NCI-H2029 (cell line): ENCODE data around the gene TENT4B.
"Not testable (repeated sequence)": the region's sequence is repeated elsewhere in the genome, so short reads cannot be mapped to it uniquely, and the experiment has no call there.

Source experiments
- DNase-seq: peaks from one replicate; lab custom pipeline; 2025; lab: John Stamatoyannopoulos, UW

Gene TENT4B

DNA sequence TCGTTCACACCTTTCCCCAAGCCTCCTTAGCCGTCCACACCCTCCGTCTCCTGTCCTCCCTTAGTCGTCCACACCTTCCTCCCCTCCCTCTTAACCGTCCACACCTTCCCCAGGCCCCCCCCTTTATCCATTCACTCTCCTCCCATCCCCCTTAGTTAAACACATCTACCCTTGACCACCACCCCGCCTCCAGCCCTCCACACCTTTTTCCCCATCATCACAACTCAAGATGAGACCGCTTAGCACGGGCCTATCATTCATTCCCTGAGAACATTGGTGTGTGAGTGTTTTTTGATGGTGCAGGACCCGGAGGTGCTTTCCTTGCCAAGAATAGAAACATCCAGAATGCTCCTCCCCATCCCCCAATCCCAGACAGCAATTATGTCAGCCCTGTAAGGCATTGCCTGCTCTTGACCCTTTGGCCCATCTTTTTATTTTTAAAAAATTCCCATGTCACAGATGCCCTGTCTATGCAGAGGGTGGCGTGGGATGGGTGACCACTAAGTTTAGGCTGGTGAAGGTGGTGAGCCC lies 1.4 kb downstream of the TENT4B start:
- DNase-seq, result no peak

DNA sequence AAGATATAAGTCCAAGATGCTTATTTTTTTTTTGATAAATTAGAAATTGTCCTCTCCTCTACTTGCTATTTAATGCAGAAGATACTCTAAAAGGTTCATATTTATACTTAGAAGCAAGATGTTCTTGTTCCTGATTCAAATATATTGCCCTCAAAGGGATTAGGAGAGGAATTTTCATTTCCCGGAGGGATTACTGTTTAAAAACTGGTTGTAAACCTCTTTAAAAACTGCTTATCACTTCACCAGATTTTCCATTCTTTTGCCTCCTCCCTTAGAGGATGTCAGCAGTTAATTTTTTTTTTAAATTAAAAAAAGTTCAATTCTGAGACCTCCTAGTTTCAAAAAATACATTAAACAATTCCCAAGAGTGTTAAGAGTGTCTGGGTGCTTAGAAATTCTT lies 2.8 kb downstream of the TENT4B start:
- DNase-seq, result no peak

- DNase-seq, result no peak
Measured at GRCh38 chr16:50156590-50156989, 3.5 kb downstream of the TENT4B start.

- no peak for DNase-seq
Measured at GRCh38 chr16:50160495-50161164, 7.5 kb downstream of the TENT4B start.

GRCh38 chr16:50161950-50162349 lies 8.8 kb downstream of the TENT4B start:
- no peak for DNase-seq

DNA sequence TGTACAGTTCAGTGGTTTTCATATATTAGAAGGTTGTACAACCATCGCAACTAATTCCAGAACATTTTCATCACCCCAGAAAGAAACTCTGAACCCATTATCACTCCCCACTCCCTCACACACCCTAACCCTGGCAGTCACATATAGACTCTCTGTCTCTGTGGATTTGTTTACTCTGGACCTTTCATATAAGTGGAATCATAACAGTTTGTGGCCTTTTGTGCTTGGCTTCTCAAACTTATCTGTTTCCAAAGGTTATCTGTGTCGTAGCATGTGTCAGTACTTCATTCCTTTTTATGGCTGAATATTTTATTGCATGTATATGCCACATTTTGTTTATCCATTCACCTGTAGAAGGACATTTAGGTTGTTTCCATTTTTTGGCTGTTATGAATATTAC lies 12.4 kb downstream of the TENT4B start:
- DNase-seq, result no peak

GRCh38 chr16:50166511-50167500 lies 13.7 kb downstream of the TENT4B start:
- DNase-seq, result no peak

- DNase-seq, result no peak
Measured at GRCh38 chr16:50167556-50167955, 14.4 kb downstream of the TENT4B start.

DNA sequence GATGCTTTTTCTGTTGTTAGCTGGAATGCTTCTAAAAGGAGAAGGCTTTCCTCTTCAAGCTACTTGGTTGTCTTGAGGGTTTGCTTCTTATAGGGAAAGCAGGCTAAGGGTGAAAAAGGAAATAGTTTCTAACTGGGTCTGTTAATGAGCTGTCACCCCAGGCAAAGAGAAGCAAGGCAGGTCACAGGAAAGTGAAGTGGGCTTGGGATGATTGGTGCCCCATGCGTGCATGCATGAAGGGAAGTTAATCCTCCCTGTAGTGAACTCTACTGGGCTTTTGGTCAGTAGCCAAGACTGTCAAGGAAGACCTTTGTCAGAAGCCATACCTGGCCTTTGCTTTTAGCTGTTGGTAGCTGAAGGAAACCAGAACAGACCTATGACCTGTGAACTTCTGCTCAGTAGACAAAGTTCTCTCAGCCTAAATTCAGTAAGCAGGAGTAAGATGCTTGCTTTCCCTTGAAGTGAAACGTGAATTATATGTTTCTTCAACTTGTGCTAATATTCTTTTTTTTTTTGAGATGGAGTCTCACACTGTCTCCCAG lies 16.5 kb downstream of the TENT4B start:
- no peak for DNase-seq

DNA sequence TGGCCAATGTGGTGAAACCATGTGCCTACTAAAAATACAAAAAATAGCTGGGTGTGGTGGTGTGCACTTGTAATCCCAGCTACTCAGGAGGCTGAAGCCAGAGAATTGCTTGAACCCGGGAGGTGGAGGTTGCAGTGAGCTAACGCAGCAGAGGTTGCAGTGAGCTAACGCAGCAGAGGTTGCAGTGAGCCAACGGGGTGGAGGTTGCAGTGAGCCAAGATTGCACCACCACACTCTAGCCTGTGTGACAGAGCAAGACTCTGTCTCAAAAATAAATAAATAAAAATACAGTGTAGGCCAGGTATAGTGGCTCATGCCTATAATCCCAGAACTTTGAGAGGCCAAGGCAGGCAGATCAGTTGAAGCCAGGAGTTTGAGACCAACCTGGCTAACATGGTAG lies 18.7 kb downstream of the TENT4B start:
- DNase-seq, result not testable (repeated sequence)

- DNase-seq, result no peak
Measured at GRCh38 chr16:50172195-50172922, 19.3 kb downstream of the TENT4B start.

DNA sequence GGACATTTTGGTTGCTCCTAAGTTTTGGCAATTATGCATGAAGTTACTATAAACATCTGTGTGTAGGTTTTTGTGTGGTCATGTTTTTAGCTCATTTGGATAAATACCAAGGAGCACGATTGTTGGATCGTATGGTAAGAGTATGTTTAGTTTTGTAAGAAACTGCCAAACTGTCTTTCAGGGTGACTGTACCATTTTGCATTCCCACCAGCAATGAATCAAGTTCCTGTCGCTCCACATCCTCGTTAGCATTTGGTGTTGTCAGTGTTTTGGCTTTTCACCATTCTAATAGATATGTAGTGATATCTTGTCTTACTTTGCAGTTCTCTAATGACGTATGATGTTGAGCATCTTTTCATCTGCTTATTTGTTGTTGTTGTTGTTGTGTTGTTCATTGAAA lies 20.2 kb downstream of the TENT4B start:
- DNase-seq, result no peak

- DNase-seq, result no peak
Measured at GRCh38 chr16:50178491-50178941, 25.4 kb downstream of the TENT4B start.

DNA sequence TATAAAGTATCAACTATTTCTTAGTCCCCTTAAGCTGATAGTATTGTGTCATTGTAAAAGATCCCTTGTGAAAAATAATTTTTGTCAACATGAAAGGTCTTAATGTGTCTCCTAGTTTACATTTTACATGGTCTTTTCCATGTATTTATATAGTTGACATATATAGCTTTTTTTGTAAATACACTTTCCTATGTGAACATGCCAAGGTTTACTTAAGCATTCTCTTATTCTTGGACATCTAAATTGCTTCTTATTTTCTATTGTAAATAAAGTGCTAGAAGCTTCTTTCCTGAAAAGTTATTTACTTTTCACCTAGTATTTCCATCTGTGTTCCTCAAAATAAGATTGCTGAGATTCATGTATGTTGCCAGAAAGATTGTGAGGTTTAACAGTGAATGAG lies 29.3 kb downstream of the TENT4B start:
- no peak for DNase-seq

DNA sequence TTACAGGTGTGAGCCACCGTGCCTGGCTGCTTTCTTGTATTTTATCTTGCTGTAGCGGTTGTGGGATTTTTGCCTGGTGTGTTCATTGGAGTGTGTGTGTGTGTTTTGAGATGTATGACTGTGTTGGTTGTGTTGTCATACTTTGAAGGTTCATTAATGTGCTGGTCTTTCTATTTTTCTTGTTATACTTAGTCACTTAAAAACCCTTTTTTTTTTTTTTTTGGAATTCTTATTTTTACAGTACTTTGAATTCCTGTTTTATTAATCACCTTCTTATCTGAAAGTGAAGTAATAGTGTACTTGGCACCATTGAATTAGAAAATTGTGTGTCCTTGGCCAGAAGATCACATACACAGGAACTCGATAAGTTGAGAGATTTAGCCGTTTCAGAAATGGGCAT lies 30.2 kb downstream of the TENT4B start:
- no peak for DNase-seq

DNA sequence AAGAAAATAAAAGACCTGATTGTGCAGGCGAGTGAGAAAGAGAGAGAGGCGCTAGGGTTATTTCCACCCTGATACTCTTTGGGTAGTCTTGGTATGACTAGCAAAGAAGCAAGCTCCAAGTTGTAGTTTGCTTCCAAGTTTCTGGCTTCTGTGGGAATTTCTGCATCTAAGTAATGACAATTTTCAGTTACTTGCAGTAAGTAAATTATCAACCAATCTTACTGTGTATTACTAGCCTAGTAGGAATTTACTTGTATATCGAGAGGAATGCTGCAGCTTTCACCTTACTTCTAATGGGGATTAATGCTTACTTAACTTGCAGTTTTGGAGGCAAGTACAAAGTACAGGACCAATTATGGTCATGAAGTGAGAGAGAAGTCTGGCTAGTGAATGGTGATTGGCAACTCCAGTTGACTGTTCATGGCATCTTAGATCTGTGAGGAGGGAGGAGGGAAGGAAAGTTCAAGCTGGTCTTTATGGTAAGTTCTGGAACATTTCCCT lies 31.9 kb downstream of the TENT4B start:
- DNase-seq, result no peak

DNA sequence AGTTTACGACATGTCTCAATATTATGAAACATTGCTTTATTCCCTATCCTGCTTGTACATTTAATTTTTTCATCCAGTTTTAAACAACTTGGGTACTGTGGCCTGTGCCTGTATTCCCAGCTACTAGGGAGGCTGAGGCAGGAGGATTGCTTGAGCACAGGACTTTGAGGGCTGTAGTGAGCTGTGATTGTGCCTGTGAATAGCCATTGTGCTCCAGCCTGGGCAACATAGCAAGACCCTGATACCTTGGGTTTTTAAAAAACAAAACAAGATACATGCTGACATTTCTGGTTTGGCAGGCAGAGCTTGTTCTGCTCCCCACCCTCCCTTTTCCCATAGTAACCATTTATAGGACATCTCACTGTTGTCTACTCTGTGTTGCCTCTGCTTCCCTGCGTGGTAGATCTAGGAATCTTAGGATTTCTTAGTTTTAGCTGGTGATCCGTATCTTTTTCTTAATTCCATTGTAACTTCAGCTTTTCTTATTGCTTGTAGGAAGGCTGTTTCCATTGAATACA lies 35.6 kb downstream of the TENT4B start:
- no peak for DNase-seq

GRCh38 chr16:50190292-50190691 lies 37.2 kb downstream of the TENT4B start:
- DNase-seq, result no peak

GRCh38 chr16:50192386-50193050 lies 39.4 kb downstream of the TENT4B start:
- DNase-seq, result no peak

DNA sequence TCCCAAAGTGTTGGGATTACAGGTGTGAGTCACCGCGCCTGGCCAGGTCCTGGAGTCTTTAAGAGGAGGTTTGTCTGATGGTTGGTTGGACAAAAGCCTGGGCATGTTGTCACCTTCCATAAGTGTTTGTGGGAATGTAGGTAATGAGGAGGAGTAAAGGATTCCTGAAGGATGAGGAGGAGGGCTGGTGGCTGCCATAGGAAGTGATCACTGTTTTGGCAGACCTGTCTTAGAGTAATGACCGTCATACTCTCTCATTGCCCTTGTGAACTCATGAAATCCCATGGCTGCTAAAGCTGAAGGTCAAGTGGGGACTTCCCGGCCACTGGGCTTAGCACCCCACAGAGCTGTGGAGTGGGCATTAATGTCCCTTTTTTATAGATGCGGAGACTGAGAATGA lies 40.5 kb downstream of the TENT4B start:
- DNase-seq, result no peak

DNA sequence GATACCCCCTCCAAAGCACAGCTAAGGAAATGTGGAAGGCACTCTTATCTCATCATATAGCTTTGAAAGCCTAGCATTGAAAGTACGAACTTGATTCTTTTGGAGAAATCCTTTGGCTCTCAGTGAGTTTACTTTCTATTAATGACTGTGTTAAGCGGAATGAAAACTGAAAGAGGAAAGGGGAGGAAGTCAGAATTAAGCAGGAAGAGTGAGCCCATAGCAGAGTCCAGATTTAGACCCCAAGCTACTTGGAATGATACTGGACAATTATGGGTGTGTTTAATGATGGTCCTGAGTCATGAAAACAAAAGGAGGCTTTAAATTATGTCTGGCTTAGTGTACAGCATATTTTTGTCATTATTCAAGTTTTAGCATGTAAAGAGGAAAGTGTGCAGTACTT lies 42.2 kb downstream of the TENT4B start:
- DNase-seq, result no peak
